GM10248 (cell line): ENCODE results near the gene CBX7.

Experiments
- CTCF ChIA-PET: fragments of 300-600 bp; sonication (Branson Sonifier 250); formaldehyde crosslinking; extraction: SDS; loops from one replicate; lab custom pipeline; 2021; ENCODE audit warnings: antibody characterized with exemption; lab: Yijun Ruan, JAX
- POLR2A ChIA-PET: fragments of 350-650 bp; sonication (Branson Sonifier 250); formaldehyde crosslinking; extraction: SDS; loops from one replicate; lab custom pipeline; 2020; ENCODE audit warnings: antibody characterized with exemption; lab: Yijun Ruan, JAX
- DNase-seq: peaks from one replicate; pipeline ENCODE4 v3.0.0; 2012; ENCODE audit errors: extremely low spot score
- CTCF ChIP-seq: IDR thresholded peaks from 2 replicates; pipeline ENCODE4 v1.5.1; 2012; ENCODE audit warnings: mild to moderate bottlenecking, low read depth; ENCODE audit errors: extremely low read depth, missing control alignments, control extremely low read depth

Gene CBX7

GRCh38 chr22:39091126-39092081 is 61.1 kb downstream of the CBX7 start:
- DNase-seq: no peak
- ChIA-PET CTCF (interaction anchor here (1.0 to 1.4 kb wide), 2 partner anchors 12 to 88 kb away, joined by 3 to 4 read pairs; no protein-coding TSS in a partner anchor), POLR2A (interaction anchor here (0.6 kb wide), 1 partner anchor 218 kb away, joined by 3 read pairs; no protein-coding TSS in a partner anchor)
- no peak for TF ChIP-seq CTCF

- ChIA-PET POLR2A (interaction anchor here (0.6 kb wide), 1 partner anchor 217 kb away, joined by 3 read pairs; no protein-coding TSS in a partner anchor), CTCF (interaction anchor here (1.0 kb wide), 1 partner anchor 87 kb away, joined by 4 read pairs; no protein-coding TSS in a partner anchor)
- TF ChIP-seq CTCF: no peak
- DNase-seq: peak; percentile 41
Measured at GRCh38 chr22:39090426-39091064, 61.9 kb downstream of the CBX7 start.

GRCh38 chr22:39089928-39090327 is 62.6 kb downstream of the CBX7 start:
- CTCF ChIA-PET: interaction anchor here (1.6 kb wide), 1 partner anchor 22 kb away, joined by 4 read pairs; no protein-coding TSS in a partner anchor

GRCh38 chr22:39088685-39089032 is 63.8 kb downstream of the CBX7 start:
- no peak for DNase-seq
- ChIA-PET CTCF (interaction anchor here (0.7 to 1.6 kb wide), 4 partner anchors 21 to 353 kb away, joined by 3 to 4 read pairs (median 4); no protein-coding TSS in a partner anchor), POLR2A (interaction anchor here (0.6 kb wide), 2 partner anchors 62 to 393 kb away, joined by 3 to 4 read pairs; no protein-coding TSS in a partner anchor)
- TF ChIP-seq CTCF: no peak

More at GRCh38 chr22:39089928-39090327, 62.6 kb downstream of the CBX7 start:
- no peak for DNase-seq
- POLR2A ChIA-PET: no interaction called here
- no peak for TF ChIP-seq CTCF

GRCh38 chr22:39087881-39088684 is 64.4 kb downstream of the CBX7 start:
- CTCF ChIA-PET: interaction anchor here (1.0 to 1.6 kb wide), 3 partner anchors 20 to 85 kb away, joined by 3 to 4 read pairs (median 3); no protein-coding TSS in a partner anchor
- POLR2A ChIA-PET: interaction anchor here (0.5 to 0.6 kb wide), 3 partner anchors 62 to 1413 kb away, joined by 3 to 4 read pairs (median 3); partner anchors contain the start of gene LGALS1
- no peak for DNase-seq
- TF ChIP-seq CTCF: no peak

- ChIA-PET POLR2A (no interaction called here), CTCF (no interaction called here)
- DNase-seq: no peak
- no peak for TF ChIP-seq CTCF
Measured at GRCh38 chr22:39087098-39087497, 65.4 kb downstream of the CBX7 start.
